GM21528 (cell line): ENCODE measurements around the gene GHRHR.

Source experiments
- ATAC-seq: cut with Tn5 transposase; IDR thresholded peaks from one replicate; pipeline ENCODE4 v1.9.1; 2021; ENCODE audit warnings: mild to moderate bottlenecking, moderate library complexity; ENCODE audit not compliant: unreplicated experiment, low FRiP score

GHRHR gene

DNA sequence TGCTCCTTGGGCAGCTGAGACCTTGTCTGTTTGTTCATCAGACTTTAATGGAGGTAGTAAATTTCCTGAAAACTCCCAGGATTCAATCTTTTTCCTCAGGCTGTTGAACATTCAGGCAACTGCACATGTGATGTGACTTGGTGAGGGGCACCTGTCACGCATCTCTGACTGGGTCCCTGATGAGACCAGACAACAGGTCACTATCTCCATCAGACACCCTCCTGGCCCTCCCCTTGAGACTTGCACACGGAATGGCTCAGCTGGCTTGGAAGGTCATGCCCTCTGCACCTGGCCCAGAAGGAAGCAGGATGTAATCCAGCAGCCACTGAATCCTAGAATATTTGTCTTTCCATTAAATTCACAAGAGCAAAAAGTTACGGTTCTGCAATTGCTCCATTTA is 36.2 kb upstream of the GHRHR start:
- ATAC-seq, result no peak

DNA sequence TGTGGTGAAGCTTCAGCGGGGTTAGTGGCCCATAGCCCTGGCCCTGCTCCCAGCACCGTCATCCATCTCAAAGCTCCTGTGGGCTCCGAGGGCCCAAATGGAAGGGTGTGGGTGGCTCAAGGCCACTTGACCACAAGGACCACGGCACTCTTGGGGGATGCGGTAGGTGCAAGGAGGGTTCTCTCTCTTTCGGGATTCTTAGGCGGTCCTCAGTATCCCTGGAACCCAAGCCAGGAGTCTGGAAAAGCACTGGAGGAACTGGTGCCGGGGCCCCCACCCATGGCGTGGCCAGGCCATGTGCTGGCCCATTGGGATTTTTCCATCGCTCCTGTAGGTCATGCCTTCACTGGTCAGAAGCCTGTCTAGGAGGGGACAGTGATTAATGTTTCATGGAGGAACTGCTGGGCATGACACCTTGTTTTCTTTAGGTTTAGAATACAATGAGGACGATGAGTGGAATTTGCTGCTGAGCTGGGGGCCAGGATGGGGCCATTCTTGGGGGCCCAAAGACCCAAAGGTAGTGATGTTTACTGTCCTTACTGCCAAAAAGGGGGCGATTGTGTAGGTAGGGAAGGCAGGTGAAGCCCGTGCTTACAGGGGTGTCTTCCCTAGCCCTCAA is 35.4 kb upstream of the GHRHR start:
- no peak for ATAC-seq

DNA sequence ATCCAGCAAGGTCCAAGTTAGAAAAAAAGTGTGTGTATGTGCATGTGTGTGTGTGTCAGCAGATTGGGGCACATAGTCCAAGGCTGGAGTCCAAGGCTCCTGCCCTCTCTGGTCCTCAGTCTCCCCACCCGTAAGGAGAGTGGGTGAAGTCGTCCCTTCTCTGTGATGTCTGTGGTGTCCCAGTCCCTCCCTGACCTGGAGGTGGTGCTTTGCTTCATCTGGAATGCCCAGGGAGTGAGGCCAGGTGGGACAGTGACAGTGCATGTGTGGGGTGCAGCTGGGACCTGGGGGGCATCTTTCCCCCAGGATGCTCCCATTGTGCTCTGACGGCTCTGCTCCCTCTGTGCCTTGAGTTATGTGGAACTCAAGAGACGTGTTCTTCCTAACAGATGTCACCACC is 34.1 kb upstream of the GHRHR start:
- no peak for ATAC-seq

DNA sequence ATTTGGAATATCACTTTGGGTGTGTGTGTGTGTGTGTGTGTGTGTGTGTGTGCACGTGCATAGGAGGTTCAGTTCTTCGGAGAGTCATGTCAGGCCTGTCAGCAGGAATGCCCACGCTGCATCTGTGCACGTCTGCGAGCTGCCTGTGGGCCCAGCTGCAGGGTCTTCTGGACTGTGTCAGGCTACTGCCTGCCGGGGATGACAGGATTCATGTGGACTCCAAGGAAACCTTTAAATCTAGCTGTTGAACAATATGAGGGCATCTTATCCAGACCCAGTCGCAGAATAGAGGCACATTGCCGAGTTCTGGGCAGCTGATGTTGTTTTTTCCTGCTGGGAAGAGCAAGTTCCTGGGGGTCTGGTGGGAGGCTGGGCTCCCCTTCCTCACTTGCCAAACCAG is 33.1 kb upstream of the GHRHR start:
- ATAC-seq, result no peak

DNA sequence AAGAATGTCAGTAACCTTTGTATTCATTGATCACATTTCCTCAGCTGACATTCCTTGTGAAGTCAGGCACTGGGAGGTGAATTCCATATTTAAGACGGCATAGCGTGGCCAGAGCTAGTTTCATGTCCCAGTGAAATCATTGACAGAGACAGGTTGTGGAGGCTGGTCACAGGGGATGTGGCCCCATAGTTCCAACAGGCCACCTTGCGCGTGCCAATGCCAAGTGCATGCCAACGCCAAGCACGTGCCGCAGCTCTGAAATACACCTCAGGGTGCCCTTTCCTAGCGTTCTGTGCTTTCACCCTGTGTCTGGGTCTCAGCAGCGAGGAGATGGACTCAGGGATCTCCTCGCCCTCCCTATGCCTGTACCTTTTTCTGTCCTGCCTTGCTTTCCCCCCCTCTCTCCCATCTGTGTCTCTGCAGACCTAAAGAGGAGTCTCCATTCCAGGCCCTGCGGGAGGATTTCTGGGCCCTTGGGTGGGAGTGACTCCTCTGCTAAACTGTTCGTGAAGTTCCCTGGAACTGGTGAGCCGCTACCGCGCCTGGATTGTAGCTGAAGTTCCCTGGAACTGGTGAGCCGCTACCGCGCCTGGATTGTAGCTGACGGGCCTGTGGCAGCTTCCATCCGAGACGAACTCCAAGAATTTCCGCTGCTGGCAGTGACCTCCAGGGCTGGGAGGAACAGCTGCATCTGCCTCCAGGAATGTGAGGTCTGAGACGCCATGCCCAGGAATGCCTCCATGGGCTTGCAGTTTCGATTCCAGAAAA is 32.4 kb upstream of the GHRHR start:
- no peak for ATAC-seq

DNA sequence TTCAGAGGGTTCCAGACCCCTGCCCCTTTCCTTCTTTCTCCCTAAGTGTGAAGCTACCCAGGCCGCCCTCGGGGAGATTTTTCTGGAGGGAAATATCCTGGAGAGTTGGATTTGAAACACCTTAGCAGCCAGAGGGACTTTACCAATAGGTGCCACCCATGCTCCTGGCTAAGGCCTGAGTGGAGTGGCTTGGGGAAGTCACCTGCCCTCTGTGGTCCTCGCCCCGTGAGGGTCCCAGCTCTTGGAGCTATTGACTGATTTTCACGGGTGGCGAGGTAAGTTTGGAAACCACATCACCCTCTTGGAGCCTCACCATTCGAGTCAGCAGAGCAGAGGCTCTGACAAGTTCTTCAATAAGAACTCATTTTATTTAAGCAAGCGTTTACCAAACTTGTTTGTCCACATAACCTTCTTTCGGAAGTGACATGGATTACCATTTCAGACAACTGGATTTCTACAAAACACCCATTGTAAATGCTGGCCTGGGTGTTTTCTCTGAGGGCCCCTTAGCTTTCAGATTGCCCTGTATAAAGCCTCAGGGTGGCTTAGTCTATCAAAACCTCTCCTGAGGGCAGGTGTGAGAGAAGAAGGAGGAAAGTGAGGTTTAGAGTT is 31.7 kb upstream of the GHRHR start:
- no peak for ATAC-seq

DNA sequence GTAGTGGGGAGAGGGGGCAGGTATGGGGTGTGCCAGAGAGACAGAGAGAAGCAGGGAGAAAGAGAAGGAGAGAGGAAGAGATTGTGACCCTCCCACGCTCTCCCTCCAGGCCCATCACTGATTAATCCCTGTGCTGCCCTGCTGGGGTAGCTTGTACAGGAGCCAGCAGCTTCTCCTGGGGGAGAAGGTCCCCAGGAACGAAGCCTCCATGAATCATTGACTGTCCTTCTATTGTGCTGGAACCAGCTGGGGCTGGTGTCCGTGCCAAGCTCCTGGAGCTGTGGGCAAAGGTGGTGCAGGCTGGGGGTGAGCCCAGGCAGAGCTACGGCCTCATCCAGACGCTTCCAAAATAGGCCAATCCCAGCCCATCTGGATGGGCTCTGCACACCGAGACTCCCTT is 31.2 kb upstream of the GHRHR start:
- no peak for ATAC-seq

DNA sequence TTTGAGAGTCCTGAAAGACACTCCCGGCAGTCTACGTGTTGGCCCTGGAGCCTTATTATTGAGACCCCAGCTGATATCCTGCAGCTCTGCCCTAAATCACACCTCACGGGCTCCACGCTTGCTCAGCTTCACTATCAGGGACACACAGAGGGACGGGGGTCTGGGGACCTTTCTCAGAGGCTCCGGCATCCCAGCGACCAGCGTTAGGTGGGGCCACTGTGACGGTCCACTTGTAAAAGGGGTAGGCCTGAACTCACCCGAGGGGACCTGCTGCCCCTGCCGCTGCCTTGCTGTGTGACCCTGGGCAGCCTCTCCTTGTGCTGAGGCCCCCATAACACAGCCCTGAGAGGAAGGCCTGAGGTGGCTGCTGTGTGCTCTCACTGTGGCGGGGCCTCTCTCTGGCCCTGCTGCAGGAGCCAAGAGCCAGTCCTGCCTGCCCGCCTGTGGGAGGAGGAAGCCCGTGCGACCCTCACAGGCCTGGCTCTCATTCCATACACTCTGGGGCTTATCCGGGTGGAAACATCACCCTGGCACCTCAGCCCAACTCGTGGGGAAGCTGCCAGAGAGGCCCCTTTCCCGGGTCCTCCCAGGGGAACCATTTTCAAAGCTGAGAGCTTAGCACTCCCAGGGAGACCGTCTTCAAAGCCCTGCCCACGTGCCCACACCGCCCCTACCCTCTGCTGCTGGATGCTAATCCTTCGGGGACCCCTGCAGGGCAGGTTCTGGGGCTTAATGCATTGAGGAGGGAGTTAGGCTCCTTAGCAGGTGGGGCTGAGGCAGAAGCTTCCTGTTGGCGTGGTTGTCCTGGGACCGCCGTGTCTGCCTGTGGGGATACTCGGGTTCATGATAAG is 30.4 kb upstream of the GHRHR start:
- ATAC-seq, result no peak

DNA sequence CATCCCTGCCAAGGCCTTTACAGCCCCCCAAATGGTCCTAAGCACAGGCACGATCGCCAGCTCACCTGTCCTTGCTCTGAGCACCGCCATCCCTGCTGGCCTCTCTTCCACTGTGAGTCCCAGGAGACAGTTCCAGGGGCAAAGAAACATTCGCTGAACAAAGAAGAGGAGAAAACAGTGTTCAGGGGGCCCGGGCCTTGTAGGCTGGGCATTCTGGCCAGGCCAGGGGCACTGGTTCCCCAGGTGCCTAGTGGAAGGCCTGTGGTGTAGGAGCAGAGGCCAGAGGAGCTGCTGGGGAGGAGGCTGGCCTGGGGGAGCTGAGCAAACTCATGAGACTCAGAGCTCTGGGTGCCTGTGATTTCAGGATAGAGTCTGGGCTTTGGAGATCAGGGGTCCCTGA is 29.5 kb upstream of the GHRHR start:
- no peak for ATAC-seq

DNA sequence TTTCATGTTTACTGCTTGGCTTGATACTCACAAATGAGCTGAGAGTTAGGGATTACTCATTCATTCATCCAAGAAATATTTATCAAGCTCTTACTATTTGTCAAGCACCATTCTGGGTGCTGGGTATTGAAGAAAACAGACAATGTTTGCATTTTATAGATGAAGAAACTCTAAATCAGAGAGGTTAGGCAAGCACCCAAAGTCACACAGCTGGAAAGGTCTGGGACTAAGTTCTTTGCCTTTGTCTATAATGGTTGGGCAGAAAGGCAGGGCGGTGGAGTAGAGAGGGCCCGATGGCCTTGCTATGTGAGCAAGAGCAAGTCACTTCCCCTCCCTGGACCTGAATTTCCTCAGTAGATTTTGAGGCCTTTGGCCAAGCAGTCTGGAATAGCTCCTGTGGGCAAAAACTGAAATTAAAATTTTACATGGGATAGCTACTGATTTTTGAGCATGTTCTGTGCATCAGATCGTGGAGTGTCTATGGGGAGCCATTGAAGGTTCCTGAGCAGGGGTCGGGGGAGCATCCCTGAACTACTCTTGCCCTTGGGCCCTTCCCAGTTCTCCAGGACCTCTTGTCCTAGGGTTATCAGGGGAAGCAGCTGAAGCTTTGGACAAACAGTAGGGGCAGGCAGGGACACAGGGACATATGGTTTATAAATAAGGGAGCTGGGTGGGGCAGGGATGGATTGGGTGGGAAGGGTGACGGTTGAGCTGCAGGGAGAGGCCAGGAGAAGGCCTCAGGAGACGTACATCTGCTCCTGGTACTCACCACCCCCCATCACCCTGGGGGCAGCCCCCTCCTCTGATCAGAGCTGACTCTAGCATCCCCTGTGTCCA is 28.8 kb upstream of the GHRHR start:
- no peak for ATAC-seq

DNA sequence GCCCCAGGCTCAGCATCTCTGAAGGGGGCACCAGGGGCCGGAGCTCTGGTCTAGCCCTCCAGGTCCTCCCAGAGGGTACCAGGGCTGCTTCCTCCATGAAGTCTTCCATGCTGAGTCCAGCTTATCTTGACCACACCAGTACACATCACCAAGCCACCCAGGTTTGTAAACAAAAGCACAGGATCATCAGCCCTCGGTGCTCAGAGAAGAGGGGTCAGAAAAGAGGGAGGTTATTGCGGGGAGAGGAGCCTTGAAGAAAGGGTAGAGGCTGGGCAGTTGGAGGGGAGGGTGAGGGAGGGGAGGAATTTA is 28.2 kb upstream of the GHRHR start:
- no peak for ATAC-seq

DNA sequence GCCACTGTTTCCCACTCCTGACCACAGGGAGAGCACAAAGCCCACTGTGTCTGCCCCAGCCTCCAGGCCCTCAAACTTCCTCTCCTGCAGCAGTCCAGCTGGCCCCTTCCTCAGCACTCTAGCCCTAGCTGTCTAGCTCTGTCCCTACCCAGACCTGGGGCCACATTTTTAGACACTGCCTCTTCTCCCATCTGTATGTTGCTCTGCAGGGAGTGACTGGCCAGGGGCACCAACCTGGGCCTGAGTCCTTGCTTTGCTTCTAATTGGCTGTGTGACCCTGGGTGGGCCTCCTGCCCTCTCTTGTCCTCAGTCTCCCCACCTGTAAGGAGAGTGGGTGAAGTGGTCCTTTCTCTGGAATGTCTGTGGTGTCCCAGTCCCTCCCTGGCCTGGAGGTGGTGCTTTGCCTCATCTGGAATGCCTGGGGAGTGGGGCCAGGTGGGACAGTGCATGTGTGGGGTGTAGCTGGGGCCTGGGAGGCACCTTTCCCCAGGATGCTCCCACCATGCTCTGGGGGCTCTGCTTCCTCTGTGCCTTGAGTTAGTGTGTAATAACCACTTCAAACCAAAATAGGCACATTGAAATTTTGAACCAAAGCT is 27.0 kb upstream of the GHRHR start:
- ATAC-seq, result no peak

DNA sequence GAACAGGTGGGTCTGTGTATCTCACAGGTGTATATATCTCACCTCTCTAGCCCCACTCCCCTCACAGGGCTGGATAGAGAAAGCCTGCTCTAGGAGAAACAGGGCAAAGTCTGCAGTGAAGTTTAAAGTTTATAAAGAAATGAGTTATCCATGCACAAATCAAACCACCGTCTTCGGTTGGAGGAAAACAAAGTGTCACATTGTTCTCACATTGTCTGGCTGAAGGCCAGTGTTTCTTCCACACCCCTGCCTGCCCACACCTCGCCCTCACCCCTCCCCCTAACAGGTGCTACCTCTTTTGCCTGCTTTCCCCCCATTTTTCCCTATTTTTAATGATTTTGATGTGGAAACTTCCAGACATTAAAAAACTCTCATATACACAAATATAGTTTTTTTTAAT is 26.3 kb upstream of the GHRHR start:
- no peak for ATAC-seq

DNA sequence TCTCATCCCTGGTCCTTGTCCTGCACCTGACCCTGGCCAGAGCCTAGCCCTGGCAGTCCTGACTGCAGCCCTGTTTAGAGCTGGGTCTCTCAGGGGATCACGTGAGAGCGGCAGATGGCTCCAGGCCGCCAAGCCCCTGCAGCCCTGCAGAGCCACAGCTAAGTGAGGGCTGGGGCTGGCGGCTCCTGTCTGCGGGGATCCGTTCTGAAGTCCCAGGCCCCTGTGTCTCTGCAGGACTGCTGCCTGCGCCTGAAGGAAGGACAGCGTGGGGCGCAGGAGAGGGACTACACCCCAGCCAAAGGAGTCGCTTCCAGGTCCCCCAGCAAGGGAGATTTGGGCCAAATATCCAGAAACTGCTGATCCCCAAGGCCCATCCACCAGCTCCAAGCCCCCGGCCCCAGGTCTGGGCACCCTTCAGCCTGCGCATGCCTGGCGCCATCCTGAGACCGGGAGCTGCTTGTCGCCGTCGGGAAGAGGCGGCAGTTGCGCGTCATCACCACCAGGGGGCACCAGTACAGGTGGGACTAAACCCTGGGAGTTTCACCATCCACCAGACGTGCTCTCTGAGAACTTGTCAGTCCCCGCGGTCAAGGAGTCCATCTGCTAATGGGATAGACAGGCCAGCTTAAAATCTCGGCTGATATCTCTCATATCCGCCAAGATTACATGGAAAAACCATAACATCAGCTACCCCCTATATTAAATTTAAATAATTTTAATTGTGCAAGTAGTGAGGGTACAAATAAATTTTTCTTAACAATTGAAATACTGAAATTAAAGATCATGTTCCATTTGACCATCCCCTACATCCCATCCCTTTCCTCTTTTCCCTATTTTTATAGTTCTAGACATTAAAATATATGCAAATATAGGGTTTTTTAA is 25.1 kb upstream of the GHRHR start:
- ATAC-seq, result peak; percentile 77

DNA sequence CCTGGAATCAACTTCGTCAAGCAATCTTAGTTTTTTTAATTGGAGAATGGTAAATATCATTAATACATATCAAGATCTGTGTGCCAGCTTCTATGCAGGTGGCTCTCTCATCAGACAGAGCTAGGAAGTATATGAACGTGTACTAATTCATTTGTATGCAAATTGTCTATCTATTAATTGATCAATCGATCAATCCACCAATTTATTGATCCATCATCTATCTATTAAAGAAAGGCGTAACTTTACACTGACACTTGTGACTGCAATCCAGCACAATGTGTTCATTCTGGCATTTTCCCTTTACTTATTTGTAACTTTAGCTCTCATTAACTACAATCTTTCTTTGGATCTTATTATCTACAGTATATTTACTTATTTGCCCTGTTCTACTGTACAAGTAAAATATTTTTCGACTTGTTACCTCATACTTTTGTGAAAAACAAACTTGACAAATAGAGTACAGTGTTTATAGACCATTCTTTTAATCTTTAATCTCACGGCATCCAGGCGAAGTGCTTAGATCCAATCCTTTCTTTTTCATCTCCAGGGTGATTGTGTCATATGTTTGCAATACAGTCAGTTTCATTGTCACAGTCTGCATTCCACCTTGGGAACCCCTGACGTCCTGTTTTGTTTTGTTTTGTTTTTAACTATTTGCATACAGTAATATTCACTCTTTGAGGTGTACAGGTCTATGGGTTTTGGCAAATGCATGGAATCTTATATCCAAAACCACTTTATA is 22.0 kb upstream of the GHRHR start:
- no peak for ATAC-seq

DNA sequence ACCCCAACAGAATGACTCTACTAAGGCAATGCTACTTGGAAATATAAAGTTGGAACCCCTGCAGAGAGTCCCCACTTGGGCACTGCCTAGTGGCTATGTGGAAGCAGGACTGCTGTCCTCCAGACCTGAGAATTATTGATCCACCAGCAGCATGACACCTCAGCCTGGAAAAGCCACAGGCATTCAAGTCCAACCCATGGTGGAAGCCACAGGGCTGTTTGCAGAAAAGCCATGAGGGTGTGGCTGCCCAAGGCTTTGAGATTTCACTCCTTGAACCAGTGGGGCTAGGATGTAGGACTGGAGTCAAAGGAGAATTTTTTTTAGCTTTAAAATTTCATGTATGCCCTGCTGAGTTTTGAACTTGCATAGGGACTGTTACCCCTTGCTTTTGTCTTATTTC is 13.6 kb upstream of the GHRHR start:
- no peak for ATAC-seq

DNA sequence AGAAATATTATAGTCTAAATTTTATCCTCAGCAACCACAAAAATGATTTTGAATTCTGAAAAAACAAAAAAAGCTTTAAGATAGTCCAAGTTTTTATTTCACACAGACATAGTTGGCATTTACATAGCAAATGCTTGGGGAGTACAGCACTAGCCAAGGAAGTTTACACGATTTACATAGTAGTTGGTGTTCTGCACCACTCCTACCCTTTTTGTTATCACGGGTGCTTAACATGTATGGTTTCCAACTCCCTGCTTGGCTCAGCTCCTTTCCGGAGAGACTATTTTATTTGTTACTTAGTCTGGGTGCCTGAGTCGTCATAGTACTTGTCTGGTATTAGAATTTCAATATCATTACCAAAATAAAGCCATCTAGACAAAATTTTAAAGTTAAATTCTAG is 8.8 kb upstream of the GHRHR start:
- ATAC-seq, result no peak

DNA sequence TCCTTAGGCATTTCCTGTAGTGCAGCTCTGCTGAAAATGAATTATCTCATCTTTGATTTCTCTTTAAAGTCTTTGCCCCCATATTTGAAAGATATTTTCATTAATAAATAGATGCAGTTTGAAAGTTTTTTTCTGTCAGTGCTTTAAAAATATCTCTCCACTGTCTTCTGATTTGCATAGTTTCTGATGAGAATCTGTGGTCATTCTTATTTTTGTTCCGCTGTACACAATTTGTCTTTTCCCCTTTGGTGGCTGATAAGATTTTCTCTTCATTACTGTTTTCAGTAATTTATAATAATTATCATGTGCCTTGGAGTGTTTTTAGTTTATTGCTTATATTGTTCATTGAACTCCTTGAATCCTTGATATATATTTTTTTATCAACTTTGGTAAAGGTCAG is 7.0 kb upstream of the GHRHR start:
- no peak for ATAC-seq
